ENCODE data around the gene LIFR. TPM values are rescaled to one million over a fixed set of nuclear protein-coding genes. Genes with fewer than 3 reads are reported as not detected.
A peak's percentile ranks its signal among the peaks of the same experiment; 100 is the strongest.

LIFR gene
- total and polyA plus RNA-seq, 12 donors, result 6.0 to 58.8 (median 41.8) TPM

DNA sequence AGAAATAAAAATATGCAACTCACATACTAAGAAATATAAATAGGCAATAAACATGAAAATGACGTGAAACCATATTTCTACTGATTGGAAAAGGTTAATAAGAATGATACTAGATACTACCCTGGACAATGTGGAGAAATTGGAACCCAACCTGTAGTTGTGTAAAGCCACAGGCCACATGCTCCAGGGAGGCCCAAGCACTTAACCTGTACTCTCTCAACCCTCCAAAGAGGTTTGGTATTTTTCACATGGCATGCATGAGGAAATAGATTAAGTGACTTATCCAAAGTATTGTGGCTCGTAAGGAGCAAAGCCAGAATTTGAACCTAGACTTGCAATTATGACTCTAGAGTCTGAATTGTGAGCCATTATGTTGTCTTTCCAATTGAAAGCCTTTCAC lies 13.4 kb downstream of the LIFR start:
- TF ChIP-seq, protein P1, sequence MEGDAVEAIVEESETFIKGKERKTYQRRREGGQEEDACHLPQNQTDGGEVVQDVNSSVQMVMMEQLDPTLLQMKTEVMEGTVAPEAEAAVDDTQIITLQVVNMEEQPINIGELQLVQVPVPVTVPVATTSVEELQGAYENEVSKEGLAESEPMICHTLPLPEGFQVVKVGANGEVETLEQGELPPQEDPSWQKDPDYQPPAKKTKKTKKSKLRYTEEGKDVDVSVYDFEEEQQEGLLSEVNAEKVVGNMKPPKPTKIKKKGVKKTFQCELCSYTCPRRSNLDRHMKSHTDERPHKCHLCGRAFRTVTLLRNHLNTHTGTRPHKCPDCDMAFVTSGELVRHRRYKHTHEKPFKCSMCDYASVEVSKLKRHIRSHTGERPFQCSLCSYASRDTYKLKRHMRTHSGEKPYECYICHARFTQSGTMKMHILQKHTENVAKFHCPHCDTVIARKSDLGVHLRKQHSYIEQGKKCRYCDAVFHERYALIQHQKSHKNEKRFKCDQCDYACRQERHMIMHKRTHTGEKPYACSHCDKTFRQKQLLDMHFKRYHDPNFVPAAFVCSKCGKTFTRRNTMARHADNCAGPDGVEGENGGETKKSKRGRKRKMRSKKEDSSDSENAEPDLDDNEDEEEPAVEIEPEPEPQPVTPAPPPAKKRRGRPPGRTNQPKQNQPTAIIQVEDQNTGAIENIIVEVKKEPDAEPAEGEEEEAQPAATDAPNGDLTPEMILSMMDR (IDR thresholded peaks at IDR 0.05), result no peak
- Histone ChIP-seq H3K27me3 (no peaks in the 10 kb centered on the region), H3K27ac (no peak overlapping the region), H3K4me3 (no peak overlapping the region), H3K4me1 (peaks cover 6 to 97% (median 53%) of the 10 kb centered on the region in 9 donors), H3K36me3 (no peaks in the 10 kb centered on the region), H3K9me3 (no peaks in the 10 kb centered on the region)
- 73 to 93% methylated on average over 2 of the region's 2 CpGs for WGBS, 2 donors
- intact Hi-C loops (cut with DNase I), result loop anchor here in 2 of 10 donors (10.0 kb wide), 1 partner anchor 98 kb away; no protein-coding TSS in a partner anchor
- ATAC-seq (no peak), DNase-seq (no peak)

DNA sequence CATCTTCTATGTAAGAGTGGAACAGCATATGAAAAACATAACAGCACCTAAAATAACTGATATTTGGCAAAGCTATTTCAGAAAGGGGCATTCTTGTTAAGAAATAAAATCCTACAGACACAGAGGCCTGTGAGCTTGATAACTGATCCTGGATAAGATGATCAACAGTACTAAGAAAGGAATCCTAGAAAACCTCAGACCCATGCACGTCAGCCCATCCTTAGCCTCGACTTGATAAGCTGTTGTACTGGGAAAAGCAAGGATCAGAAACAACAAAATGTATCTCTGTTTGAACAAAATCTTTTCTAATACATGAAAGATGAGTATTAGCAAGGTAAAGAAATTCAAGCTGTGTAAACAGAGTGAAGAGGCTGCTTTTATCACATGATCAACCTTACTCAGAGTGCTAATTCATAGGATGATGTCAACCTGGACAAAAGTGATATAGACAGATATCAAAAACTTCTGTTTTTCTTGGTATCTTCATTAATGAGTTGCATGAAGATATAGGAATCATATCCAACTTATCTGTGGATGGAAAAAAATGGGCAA lies 15.2 kb downstream of the LIFR start:
- ATAC-seq (no peak), DNase-seq (no peak)
- no peak overlapping the region for H3K4me3 ChIP-seq
- H3K27me3 ChIP-seq, result no peaks in the 10 kb centered on the region
- H3K4me1 ChIP-seq, result peaks cover 6 to 97% (median 46%) of the 10 kb centered on the region in 9 donors
- 73 to 74% methylated on average over 2 of the region's 2 CpGs for WGBS, 2 donors
- TF ChIP-seq, protein P1 (IDR thresholded peaks at IDR 0.05), result no peak
- H3K27ac ChIP-seq, result peak overlapping the region in 1 of 10 donors; percentile 18
- no peaks in the 10 kb centered on the region for H3K36me3 ChIP-seq
- intact Hi-C loops (cut with DNase I), result loop anchor here in 2 of 10 donors (10.0 kb wide), 1 partner anchor 96 kb away; no protein-coding TSS in a partner anchor
- no peaks in the 10 kb centered on the region for H3K9me3 ChIP-seq

DNA sequence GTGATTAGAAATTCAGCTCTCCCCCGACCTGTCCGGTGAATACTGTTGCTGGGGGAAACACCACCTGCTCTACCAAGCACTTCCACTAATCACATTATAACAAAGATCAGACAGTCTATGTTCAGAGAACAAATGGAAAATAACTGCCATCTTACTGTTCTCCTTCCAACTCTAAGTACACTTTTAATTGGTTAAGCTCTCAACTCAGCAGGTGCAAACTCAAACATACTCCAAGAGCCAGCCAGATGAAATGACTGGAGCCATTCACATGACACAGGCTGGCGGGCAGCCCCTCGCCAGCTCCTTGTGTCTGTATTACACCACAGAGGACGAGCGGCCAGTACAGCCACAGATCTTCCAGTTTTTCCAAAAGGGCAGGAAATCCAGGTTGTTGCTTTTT lies 16.1 kb downstream of the LIFR start:
- H3K27ac ChIP-seq, result peak overlapping the region in 6 of 10 donors; percentile 3 to 37 (median 14)
- no peaks in the 10 kb centered on the region for H3K27me3 ChIP-seq
- ATAC-seq (peak; percentile 75 to 95 (median 92)), DNase-seq (peak; percentile 32 to 39)
- no peaks in the 10 kb centered on the region for H3K9me3 ChIP-seq
- peaks cover 6 to 97% (median 48%) of the 10 kb centered on the region in 9 donors for H3K4me1 ChIP-seq
- TF ChIP-seq, protein P1 (IDR thresholded peaks at IDR 0.05), result no peak
- WGBS, 2 donors, result 47 to 49% methylated on average over 6 of the region's 6 CpGs
- intact Hi-C loops (cut with DNase I), result loop anchor here in 2 of 10 donors (10.0 kb wide), 1 partner anchor 96 kb away; no protein-coding TSS in a partner anchor
- no peaks in the 10 kb centered on the region for H3K36me3 ChIP-seq
- H3K4me3 ChIP-seq, result no peak overlapping the region

DNA sequence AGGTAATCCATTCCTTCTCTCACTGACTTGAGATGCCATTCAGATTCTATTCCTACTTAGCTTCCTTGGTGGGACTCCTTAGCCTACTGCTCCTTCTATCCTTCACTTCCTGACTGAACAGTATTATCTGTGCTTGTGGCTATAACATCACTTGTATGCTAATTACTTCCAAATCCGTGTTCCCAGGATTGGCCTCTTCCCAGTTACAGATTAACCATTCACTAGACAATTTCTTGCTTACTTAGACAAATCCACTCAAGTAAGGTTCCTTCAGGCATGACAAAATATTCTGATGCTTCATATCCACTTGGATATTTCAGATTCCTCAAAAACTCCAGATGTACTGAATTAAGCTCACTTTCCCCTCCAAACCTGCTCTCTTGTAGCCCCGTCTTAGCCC lies 18.3 kb downstream of the LIFR start:
- Histone ChIP-seq H3K4me1 (peaks cover 6 to 100% (median 59%) of the 10 kb centered on the region in 9 donors), H3K36me3 (no peaks in the 10 kb centered on the region), H3K9me3 (no peaks in the 10 kb centered on the region), H3K27ac (no peak overlapping the region), H3K27me3 (no peaks in the 10 kb centered on the region), H3K4me3 (no peak overlapping the region)
- ATAC-seq (no peak), DNase-seq (no peak)
- intact Hi-C loops (cut with DNase I), result loop anchor here in 1 of 10 donors (5.0 kb wide), 1 partner anchor 269 kb away; no protein-coding TSS in a partner anchor
- TF ChIP-seq, protein P1 (IDR thresholded peaks at IDR 0.05), result no peak
- WGBS, 2 donors, result 52 to 54% methylated on average over 2 of the region's 2 CpGs
